GM23338 (cell line): Measurements from ENCODE around the gene PLA2G12A. TPM values are rescaled to one million over a fixed set of nuclear protein-coding genes. Genes with fewer than 3 reads are reported as not detected.

Source experiments
- ATAC-seq: fragments of 200-7000 bp; cut with Tn5 transposase; 3 replicates; pipeline ENCODE4 v1.9.1; 2020
- DNase-seq: peaks from one replicate; pipeline ENCODE4 v3.0.0-alpha.2; 2015; ENCODE audit warnings: low spot score
- H2AFZ ChIP-seq: fragments of 200-600 bp; sonication (generic); 2 replicates; pipeline ENCODE4 v1.8.0; 2016; ENCODE audit warnings: antibody characterized with exemption, mild to moderate bottlenecking, moderate library complexity
- H3F3A ChIP-seq: fragments of 200-600 bp; sonication (generic); replicated peaks from 2 replicates; pipeline ENCODE4 v1.8.0; 2017; ENCODE audit warnings: antibody characterized with exemption, mixed run types, low read depth
- H3K27ac ChIP-seq: fragments of 200-600 bp; sonication (generic); 2 replicates; pipeline ENCODE4 v1.6.1; 2016; ENCODE audit warnings: low read depth
- H3K27me3 ChIP-seq: fragments of 200-600 bp; sonication (generic); 2 replicates; pipeline ENCODE4 v1.8.0; 2016; ENCODE audit warnings: mild to moderate bottlenecking, mixed run types, moderate library complexity; ENCODE audit not compliant: insufficient read depth
- H3K36me3 ChIP-seq: fragments of 200-600 bp; sonication (generic); 2 replicates; pipeline ENCODE4 v1.8.0; 2016; ENCODE audit warnings: mild to moderate bottlenecking; ENCODE audit not compliant: insufficient read depth
- H3K4me1 ChIP-seq: fragments of 200-600 bp; sonication (generic); 2 replicates; pipeline ENCODE4 v1.8.0; 2016; ENCODE audit warnings: mild to moderate bottlenecking, moderate library complexity; ENCODE audit not compliant: insufficient read depth
- H3K4me2 ChIP-seq: fragments of 200-600 bp; sonication (generic); 2 replicates; pipeline ENCODE4 v1.7.1; 2017; ENCODE audit warnings: mixed run types
- H3K4me3 ChIP-seq: fragments of 200-600 bp; sonication (generic); 2 replicates; pipeline ENCODE4 v1.6.1; 2016; ENCODE audit warnings: mixed run types
- H3K79me2 ChIP-seq: fragments of 200-600 bp; sonication (generic); replicated peaks from 2 replicates; pipeline ENCODE4 v1.8.0; 2017; ENCODE audit warnings: mild to moderate bottlenecking; ENCODE audit not compliant: insufficient read depth
- H3K9me2 ChIP-seq: fragments of 200-600 bp; sonication (generic); 2 replicates; pipeline ENCODE4 v1.8.0; 2017; ENCODE audit not compliant: insufficient read depth
- H4K20me1 ChIP-seq: fragments of 200-600 bp; sonication (generic); replicated peaks from 2 replicates; pipeline ENCODE4 v1.8.0; 2017; ENCODE audit warnings: mild to moderate bottlenecking; ENCODE audit not compliant: insufficient read depth
- H3K27ac Mint-ChIP-seq: 2 replicates; pipeline ENCODE4 v1.8.0; 2020; ENCODE audit warnings: inconsistent platforms, mild to moderate bottlenecking, moderate library complexity, mixed read lengths
- H3K27me3 Mint-ChIP-seq: 3 replicates; pipeline ENCODE4 v1.8.0; 2022; ENCODE audit warnings: low read depth, mild to moderate bottlenecking, moderate library complexity, mixed read lengths, inconsistent platforms; ENCODE audit not compliant: insufficient read depth, poor library complexity
- H3K36me3 Mint-ChIP-seq: 3 replicates; pipeline ENCODE4 v1.8.0; 2021; ENCODE audit warnings: low read depth, mild to moderate bottlenecking, inconsistent platforms, moderate library complexity, mixed read lengths
- H3K4me1 Mint-ChIP-seq: 3 replicates; pipeline ENCODE4 v1.8.0; 2020; ENCODE audit warnings: mild to moderate bottlenecking, inconsistent platforms, mixed read lengths
- H3K4me3 Mint-ChIP-seq: 3 replicates; pipeline ENCODE4 v1.8.0; 2021; ENCODE audit warnings: moderate library complexity, mild to moderate bottlenecking, inconsistent platforms, mixed read lengths
- H3K9me3 Mint-ChIP-seq: 3 replicates; pipeline ENCODE4 v1.8.0; 2020; ENCODE audit warnings: moderate library complexity, mild to moderate bottlenecking, inconsistent platforms, mixed read lengths
- CREB1 ChIP-seq: fragments of 250-450 bp; sonication (Bioruptor Pico); IDR thresholded peaks from 2 replicates; pipeline ENCODE4 v1.5.0; 2020; ENCODE audit warnings: low read depth, mild to moderate bottlenecking, moderate library complexity
- EZH2 ChIP-seq: fragments of 200-600 bp; sonication (generic); IDR thresholded peaks from one replicate; pipeline ENCODE4 v1.8.0; 2017; ENCODE audit warnings: antibody characterized with exemption, mild to moderate bottlenecking, low read depth; ENCODE audit not compliant: unreplicated experiment
- EZH2phosphoT487 ChIP-seq: fragments of 200-600 bp; sonication (generic); IDR thresholded peaks from one replicate; pipeline ENCODE4 v1.8.1; 2018; ENCODE audit warnings: antibody characterized with exemption; ENCODE audit not compliant: unreplicated experiment
- JUNB ChIP-seq: IDR thresholded peaks from one replicate; pipeline ENCODE4 v1.6.1; 2016; ENCODE audit warnings: antibody characterized with exemption; ENCODE audit not compliant: unreplicated experiment
- NANOG ChIP-seq: IDR thresholded peaks from 2 replicates; pipeline ENCODE4 v1.6.1; 2016; ENCODE audit warnings: antibody characterized with exemption, borderline replicate concordance
- ZNF114 ChIP-seq: fragments of 250-450 bp; sonication (Bioruptor Pico); IDR thresholded peaks from 2 replicates; pipeline ENCODE4 v1.5.0; 2020; ENCODE audit warnings: mild to moderate bottlenecking, moderate library complexity
- ZNF331 ChIP-seq: fragments of 250-450 bp; sonication (Bioruptor Pico); IDR thresholded peaks from 2 replicates; pipeline ENCODE4 v1.5.0; 2020; ENCODE audit warnings: low read depth, mild to moderate bottlenecking, moderate library complexity
- polyA plus RNA-seq: library from polyadenylated mRNA; unstranded; fragments of >200 nt; fragmentation: Nextera tagmentation; extraction: Ambion mirVana; gene quantifications from 2 replicates; pipeline ENCODE4 v1.2.1, GENCODE V29; 2016
- total RNA-seq: library from RNA; depleted of rRNA; stranded (reverse); fragments of >200 nt; shearing (Covaris generic); gene quantifications from 2 replicates; pipeline ENCODE4 v1.2.3, GENCODE V29; 2014
- TF ChIP-seq, protein P1 (sequence below): IDR thresholded peaks from 2 replicates; pipeline ENCODE4 v1.6.1; 2016; ENCODE audit warnings: antibody characterized with exemption
- TF ChIP-seq, protein P2 (sequence below): IDR thresholded peaks from one replicate; pipeline ENCODE4 v1.6.1; 2018; ENCODE audit warnings: antibody characterized with exemption; ENCODE audit not compliant: unreplicated experiment

The PLA2G12A gene
- total and polyA plus RNA-seq, 2 experiments from 2014 or later = 30.8 to 70.7 TPM

DNA sequence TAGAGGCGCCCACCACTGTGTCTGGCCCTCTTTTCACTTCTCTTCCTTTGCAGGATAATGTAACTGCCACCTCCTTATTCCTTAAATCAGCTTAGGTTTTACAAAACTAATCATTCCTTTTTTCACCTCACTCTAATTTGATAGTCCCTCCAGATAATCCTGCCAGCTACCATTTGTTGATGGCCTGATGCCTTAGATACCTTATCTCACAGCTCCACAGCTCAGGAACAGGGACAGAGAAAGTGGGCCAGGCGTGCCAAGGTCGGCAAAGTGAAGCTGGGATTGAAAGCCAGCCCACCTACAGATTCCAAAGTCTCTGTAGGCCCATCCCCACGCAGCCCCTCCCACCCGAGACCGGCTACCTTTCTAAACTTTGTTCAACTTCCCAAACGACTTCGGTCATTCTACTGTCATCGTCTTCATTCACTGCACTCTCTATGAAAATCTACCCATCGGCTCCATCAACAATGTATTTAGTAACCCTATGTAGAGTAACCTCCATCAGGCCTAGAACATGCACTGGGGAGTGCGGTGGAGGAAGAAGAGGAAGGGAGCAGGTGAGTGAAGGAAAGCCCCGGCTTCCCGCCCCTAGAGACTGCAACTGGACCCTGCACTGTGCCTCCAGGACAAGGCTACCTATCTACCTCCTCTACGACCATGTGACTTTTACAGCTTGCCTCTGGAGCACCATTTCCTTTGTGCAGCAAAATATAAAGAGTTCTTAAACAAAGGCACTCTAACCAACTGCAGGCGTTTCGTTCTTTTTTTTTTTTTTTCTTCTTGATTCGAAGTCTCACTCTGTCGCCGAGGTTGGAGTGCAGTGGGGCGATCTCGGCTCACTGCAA lies 28.1 kb downstream of the PLA2G12A start (continued):
- TF ChIP-seq NANOG (no peak), ZNF114 (CRISPR knock-in tag) (no peak), CREB1 (no peak)

DNA sequence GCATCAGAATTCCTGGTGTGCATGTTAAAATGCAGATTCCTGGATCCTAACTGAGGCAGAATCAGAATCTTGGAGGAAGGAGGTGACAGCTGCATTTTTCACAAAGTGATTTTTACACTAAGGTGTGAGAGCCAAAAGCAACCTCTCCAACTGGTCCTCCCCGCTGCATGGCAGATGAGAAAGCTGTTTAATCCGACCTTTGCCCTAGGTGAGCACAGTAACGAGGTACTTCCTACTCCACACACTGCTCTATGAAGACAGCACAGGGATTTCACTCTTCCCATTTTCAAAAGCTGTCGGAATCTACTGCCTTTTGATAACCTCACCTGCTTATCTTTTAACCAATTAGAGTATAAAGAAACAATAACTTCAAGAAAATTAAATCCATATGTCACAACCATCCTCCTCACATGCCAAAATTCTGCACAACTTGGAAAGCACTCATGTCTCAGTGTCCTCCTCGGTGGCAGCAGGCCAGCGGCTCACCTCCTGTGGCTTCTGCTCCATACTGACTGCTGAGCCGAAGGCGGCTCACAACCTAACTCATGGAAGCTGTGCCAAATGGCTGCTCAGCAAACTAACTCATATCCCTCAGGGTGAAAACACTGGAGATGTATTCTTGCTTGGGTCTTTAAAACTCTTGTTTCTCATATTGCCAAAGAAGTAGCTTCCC lies 30.2 kb downstream of the PLA2G12A start:
- DNase-seq = no peak
- Histone ChIP-seq H3K36me3 (no peaks in the 10 kb centered on the region), H3K4me3 (no peak overlapping the region), H2AFZ (no peak overlapping the region), H3K4me1 (peaks cover 16% of the 10 kb centered on the region), H3K79me2 (peaks cover 30% of the 10 kb centered on the region), H3K27ac (no peak overlapping the region; the same call in 1 of the 2 replicates), H3F3A (peaks cover 11% of the 10 kb centered on the region; the same call in 1 of the 2 replicates), H3K4me2 (no peak overlapping the region), H3K9me2 (no peaks in the 10 kb centered on the region), H4K20me1 (peaks cover 3% of the 10 kb centered on the region; the same call in 1 of the 2 replicates), H3K27me3 (no peaks in the 10 kb centered on the region)
- H3K36me3 Mint-ChIP-seq = peaks cover 37% of the 10 kb centered on the region
- TF ChIP-seq ZNF114 (CRISPR knock-in tag) (no peak), JUNB (no peak)
- peaks cover 22% of the 10 kb centered on the region for H3K4me1 Mint-ChIP-seq
- no peak for ATAC-seq
- peaks cover 10% of the 10 kb centered on the region for H3K27me3 Mint-ChIP-seq
- no peaks in the 10 kb centered on the region; the same call in 2 of the 3 replicates for H3K9me3 Mint-ChIP-seq
- no peak overlapping the region for H3K4me3 Mint-ChIP-seq
- peak overlapping the region; percentile 83; the same call in 1 of the 2 replicates for H3K27ac Mint-ChIP-seq

DNA sequence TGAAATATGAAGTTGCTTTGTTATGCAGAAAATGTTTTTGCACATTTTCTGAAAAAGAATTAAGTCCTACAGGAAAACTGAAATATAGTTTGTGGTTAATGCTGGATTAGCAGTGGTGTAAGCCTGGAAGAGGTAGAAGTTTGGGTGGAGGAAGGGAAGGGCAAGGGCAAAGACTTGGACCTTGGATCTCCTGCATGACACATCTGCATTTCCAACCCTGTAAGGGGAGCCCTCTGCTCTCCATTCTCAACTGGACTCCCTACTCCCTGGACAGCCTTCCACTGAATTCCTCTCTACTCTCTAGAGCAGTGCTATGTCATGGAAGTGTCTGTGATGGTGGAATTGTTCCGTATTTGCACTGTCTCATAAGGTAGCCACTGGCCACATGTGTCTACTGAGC lies 31.2 kb downstream of the PLA2G12A start:
- Histone ChIP-seq H3K36me3 (peaks cover 6% of the 10 kb centered on the region; the same call in 1 of the 2 replicates), H3K79me2 (peaks cover 30% of the 10 kb centered on the region), H3K27ac (no peak overlapping the region), H3K4me1 (peaks cover 9% of the 10 kb centered on the region), H4K20me1 (peaks cover 3% of the 10 kb centered on the region; the same call in 1 of the 2 replicates), H2AFZ (no peak overlapping the region), H3K4me2 (no peak overlapping the region), H3F3A (peaks cover 8% of the 10 kb centered on the region; the same call in 1 of the 2 replicates), H3K9me2 (no peaks in the 10 kb centered on the region), H3K4me3 (no peak overlapping the region), H3K27me3 (no peaks in the 10 kb centered on the region)
- no peak overlapping the region for H3K27ac Mint-ChIP-seq
- peaks cover 10% of the 10 kb centered on the region for H3K27me3 Mint-ChIP-seq
- TF ChIP-seq ZNF331 (CRISPR knock-in tag) (no peak), ZNF114 (CRISPR knock-in tag) (no peak), EZH2 (no peak), EZH2phosphoT487 (no peak)
- TF ChIP-seq, protein P1, sequence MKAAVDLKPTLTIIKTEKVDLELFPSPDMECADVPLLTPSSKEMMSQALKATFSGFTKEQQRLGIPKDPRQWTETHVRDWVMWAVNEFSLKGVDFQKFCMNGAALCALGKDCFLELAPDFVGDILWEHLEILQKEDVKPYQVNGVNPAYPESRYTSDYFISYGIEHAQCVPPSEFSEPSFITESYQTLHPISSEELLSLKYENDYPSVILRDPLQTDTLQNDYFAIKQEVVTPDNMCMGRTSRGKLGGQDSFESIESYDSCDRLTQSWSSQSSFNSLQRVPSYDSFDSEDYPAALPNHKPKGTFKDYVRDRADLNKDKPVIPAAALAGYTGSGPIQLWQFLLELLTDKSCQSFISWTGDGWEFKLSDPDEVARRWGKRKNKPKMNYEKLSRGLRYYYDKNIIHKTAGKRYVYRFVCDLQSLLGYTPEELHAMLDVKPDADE = no peak
- TF ChIP-seq, protein P2, sequence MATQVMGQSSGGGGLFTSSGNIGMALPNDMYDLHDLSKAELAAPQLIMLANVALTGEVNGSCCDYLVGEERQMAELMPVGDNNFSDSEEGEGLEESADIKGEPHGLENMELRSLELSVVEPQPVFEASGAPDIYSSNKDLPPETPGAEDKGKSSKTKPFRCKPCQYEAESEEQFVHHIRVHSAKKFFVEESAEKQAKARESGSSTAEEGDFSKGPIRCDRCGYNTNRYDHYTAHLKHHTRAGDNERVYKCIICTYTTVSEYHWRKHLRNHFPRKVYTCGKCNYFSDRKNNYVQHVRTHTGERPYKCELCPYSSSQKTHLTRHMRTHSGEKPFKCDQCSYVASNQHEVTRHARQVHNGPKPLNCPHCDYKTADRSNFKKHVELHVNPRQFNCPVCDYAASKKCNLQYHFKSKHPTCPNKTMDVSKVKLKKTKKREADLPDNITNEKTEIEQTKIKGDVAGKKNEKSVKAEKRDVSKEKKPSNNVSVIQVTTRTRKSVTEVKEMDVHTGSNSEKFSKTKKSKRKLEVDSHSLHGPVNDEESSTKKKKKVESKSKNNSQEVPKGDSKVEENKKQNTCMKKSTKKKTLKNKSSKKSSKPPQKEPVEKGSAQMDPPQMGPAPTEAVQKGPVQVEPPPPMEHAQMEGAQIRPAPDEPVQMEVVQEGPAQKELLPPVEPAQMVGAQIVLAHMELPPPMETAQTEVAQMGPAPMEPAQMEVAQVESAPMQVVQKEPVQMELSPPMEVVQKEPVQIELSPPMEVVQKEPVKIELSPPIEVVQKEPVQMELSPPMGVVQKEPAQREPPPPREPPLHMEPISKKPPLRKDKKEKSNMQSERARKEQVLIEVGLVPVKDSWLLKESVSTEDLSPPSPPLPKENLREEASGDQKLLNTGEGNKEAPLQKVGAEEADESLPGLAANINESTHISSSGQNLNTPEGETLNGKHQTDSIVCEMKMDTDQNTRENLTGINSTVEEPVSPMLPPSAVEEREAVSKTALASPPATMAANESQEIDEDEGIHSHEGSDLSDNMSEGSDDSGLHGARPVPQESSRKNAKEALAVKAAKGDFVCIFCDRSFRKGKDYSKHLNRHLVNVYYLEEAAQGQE = no peak
- H3K4me1 Mint-ChIP-seq = peaks cover 17% of the 10 kb centered on the region
- DNase-seq (no peak), ATAC-seq (no peak)
- no peak overlapping the region for H3K4me3 Mint-ChIP-seq
- H3K36me3 Mint-ChIP-seq = peaks cover 46% of the 10 kb centered on the region
- no peaks in the 10 kb centered on the region; the same call in 2 of the 3 replicates for H3K9me3 Mint-ChIP-seq
